GM12891 (cell line): ENCODE results near the gene FBRSL1.
"Not testable (repeated sequence)": the region's sequence is repeated elsewhere in the genome, so short reads cannot be mapped to it uniquely, and the experiment has no call there.

ENCODE experiments used
- DNase-seq: peaks from one replicate; pipeline ENCODE4 v3.0.0; 2011; ENCODE audit warnings: low spot score; ENCODE audit not compliant: insufficient read length
- FAIRE-seq: peaks from 2 replicates; lab custom pipeline; 2011; peaks lifted over from hg19 to GRCh38; lab: Jason Lieb, UNC
- PAX5 ChIP-seq: IDR thresholded peaks from 2 replicates; pipeline ENCODE4 v1.6.1; 2011; ENCODE audit warnings: low read length, moderate library complexity, mild to moderate bottlenecking; ENCODE audit not compliant: insufficient read depth, severe bottlenecking
- POLR2A ChIP-seq: IDR thresholded peaks from 2 replicates; pipeline ENCODE4 v1.6.1; 2011; ENCODE audit warnings: low read depth, low read length, control low read depth
- POLR2AphosphoS5 ChIP-seq: IDR thresholded peaks from 2 replicates; pipeline ENCODE4 v1.6.1; 2011; ENCODE audit warnings: low read depth, low read length, control low read depth
- POU2F2 ChIP-seq: IDR thresholded peaks from 2 replicates; pipeline ENCODE4 v1.6.1; 2011; ENCODE audit warnings: low read depth, mild to moderate bottlenecking, control low read depth, low read length, moderate library complexity
- SPI1 ChIP-seq: IDR thresholded peaks from 2 replicates; pipeline ENCODE4 v1.6.1; 2011; ENCODE audit warnings: low read depth, low read length, control low read depth
- TAF1 ChIP-seq: IDR thresholded peaks from 2 replicates; pipeline ENCODE4 v1.6.1; 2011; ENCODE audit warnings: low read depth, low read length, control low read depth

Gene FBRSL1

GRCh38 chr12:132530447-132530846 lies 40.5 kb downstream of the FBRSL1 start:
- FAIRE-seq (no peak), DNase-seq (no peak)
- no peak for TF ChIP-seq POLR2AphosphoS5
- TF ChIP-seq POLR2A = no peak
- TF ChIP-seq POU2F2 = no peak
- no peak for TF ChIP-seq PAX5
- no peak for TF ChIP-seq TAF1
- TF ChIP-seq SPI1 = no peak

GRCh38 chr12:132530851-132531250 lies 40.9 kb downstream of the FBRSL1 start:
- no peak for FAIRE-seq
- no peak for DNase-seq
- TF ChIP-seq POLR2A = no peak
- no peak for TF ChIP-seq POLR2AphosphoS5
- TF ChIP-seq TAF1 = no peak
- TF ChIP-seq PAX5 = no peak
- TF ChIP-seq SPI1 = no peak
- TF ChIP-seq POU2F2 = no peak

GRCh38 chr12:132532711-132533583 lies 43.0 kb downstream of the FBRSL1 start:
- FAIRE-seq = not testable (repeated sequence)

GRCh38 chr12:132533584-132533958 lies 43.6 kb downstream of the FBRSL1 start:
- FAIRE-seq (no peak), DNase-seq (no peak)
- TF ChIP-seq POLR2AphosphoS5 (no peak), POLR2A (no peak), PAX5 (no peak)

More at GRCh38 chr12:132532711-132533583, 43.0 kb downstream of the FBRSL1 start:
- DNase-seq = not testable (repeated sequence)

- no peak for DNase-seq
- TF ChIP-seq POU2F2 = no peak
- TF ChIP-seq POLR2AphosphoS5 = no peak
- TF ChIP-seq TAF1 = no peak
- no peak for TF ChIP-seq POLR2A
- no peak for FAIRE-seq
These were observed 44.1 kb downstream of the FBRSL1 start for GRCh38 chr12:132534076-132534475.

- DNase-seq = no peak
- TF ChIP-seq PAX5 (no peak), SPI1 (no peak), POU2F2 (no peak), POLR2A (no peak)
- no peak for FAIRE-seq
These were observed 45.1 kb downstream of the FBRSL1 start for GRCh38 chr12:132535019-132535418.

- TF ChIP-seq POLR2A (no peak), POU2F2 (no peak), POLR2AphosphoS5 (no peak), PAX5 (no peak), TAF1 (no peak), SPI1 (no peak)
- DNase-seq (no peak), FAIRE-seq (peak; percentile 91)
These were observed 46.3 kb downstream of the FBRSL1 start for GRCh38 chr12:132536102-132536876.

GRCh38 chr12:132537049-132537448 lies 47.1 kb downstream of the FBRSL1 start:
- TF ChIP-seq POU2F2 (no peak), SPI1 (no peak), POLR2AphosphoS5 (no peak), TAF1 (no peak), POLR2A (no peak), PAX5 (no peak)
- no peak for FAIRE-seq
- DNase-seq = no peak

- DNase-seq (no peak), FAIRE-seq (no peak)
- no peak for TF ChIP-seq POLR2AphosphoS5
These were observed 48.1 kb downstream of the FBRSL1 start for GRCh38 chr12:132537836-132538662.

GRCh38 chr12:132538663-132538990 lies 48.7 kb downstream of the FBRSL1 start:
- no peak for DNase-seq
- no peak for FAIRE-seq
- TF ChIP-seq POLR2A (no peak), SPI1 (no peak), PAX5 (no peak)
